Measurements from ENCODE around the gene GAS2.

GAS2 gene

DNA sequence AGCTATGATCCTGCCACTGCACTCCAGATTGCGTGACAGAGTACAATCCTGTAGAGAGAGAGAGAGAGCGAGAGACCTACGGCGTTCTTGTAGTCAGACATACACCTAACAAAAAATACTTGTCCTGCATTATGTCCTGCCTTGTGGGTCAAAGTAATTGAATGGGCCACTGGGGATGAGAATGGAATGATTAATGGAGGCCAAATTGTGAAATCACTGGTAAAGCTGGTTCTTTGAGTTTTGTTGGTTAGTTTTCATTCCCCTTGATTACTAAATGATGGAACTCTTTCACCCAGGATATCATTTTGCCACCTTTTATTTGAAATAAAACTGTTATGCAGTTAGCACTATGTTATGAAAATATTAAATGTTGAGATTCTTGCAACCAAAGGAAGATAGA is 18.7 kb downstream of the GAS2 start:
- peaks cover 0 to 1% (median 0%) of the 10 kb centered on the region in 5 experiments for H3K27me3 ChIP-seq (replicated peaks in 2 of 5; ENCODE audit: control insufficient read depth in 4 of 5, insufficient read depth in 5 of 5, low read length in 4 of 5)
- 100% methylated on average over 1 of the region's 4 CpGs for WGBS (ENCODE audit: insufficient coverage)
- no peaks in the 10 kb centered on the region for H3K4me1 ChIP-seq (ENCODE audit: control extremely low read depth in 1 of 4, control insufficient read depth in 4 of 4, insufficient read depth in 4 of 4, low read length in 3 of 4)
- no peaks in the 10 kb centered on the region for H3K36me3 ChIP-seq (ENCODE audit: control insufficient read depth in 4 of 4, insufficient read depth in 4 of 4, low read length in 3 of 4)
- H3K9me3 ChIP-seq (ENCODE audit: control extremely low read depth in 1 of 5, control insufficient read depth in 4 of 5, insufficient read depth in 2 of 5, low read depth in 1 of 5, low read length in 4 of 5) = no peaks in the 10 kb centered on the region
- ChIA-PET POLR2A (no interaction called here), CTCF (interaction anchor here (1.3 kb wide), 1 partner anchor 10 kb away, joined by 3 read pairs; no protein-coding TSS in a partner anchor)
- no peak overlapping the region for H3K4me3 ChIP-seq (ENCODE audit: control insufficient read depth in 1 of 7, extremely low read depth in 1 of 7, insufficient read depth in 4 of 7, low read depth in 2 of 7, low read length in 6 of 7)
- no peak for DNase-seq
- no peak overlapping the region for H3K27ac ChIP-seq (ENCODE audit: insufficient read depth in 1 of 2, low read depth in 1 of 2, low read length in 2 of 2, poor library complexity in 1 of 2, severe bottlenecking in 2 of 2)

DNA sequence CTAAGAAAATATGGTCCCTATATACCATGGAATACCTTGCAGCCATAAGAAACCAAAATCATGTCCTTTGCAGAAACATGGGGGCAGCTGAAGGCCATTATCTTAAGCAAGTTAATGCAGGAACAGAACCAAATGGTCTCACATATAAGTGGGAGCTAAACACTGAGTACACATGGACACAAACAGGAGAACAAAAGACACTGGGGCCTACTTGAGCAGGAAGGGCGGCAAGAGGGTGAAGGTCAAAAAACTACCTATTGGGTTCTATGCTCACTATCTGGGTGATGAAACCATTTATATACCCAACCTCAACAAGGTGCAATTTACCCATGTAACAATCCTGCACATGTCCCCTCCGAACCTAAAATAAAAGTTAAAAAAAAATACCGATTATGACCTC is 22.5 kb downstream of the GAS2 start:
- WGBS (ENCODE audit: insufficient coverage) = 100% methylated on average over 3 of the region's 3 CpGs
- CTCF ChIA-PET = interaction anchor here (1.0 kb wide), 1 partner anchor 62 kb away, joined by 3 read pairs; no protein-coding TSS in a partner anchor

DNA sequence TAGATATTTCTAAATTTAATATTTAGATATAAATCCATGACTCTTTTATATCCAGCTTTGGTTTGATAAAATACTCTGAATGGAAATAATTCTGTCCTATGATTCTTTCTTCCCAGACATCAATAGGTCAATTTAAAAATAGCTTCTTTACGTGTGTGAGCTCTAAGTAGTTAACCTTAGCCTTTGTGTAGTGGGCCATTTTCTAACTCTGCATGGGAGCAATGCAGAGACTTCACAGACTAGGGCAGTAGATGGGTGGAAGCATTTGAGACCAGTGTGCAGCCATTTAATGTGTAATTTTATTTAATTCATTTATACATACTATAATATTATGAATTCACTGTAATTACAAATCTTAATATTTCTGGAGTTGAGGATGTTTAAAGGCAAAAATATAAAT is 23.8 kb downstream of the GAS2 start:
- DNase-seq = no peak
- Histone ChIP-seq H3K27ac (ENCODE audit: insufficient read depth in 1 of 2, low read depth in 1 of 2, low read length in 2 of 2, poor library complexity in 1 of 2, severe bottlenecking in 2 of 2) (no peak overlapping the region), H3K4me1 (ENCODE audit: control extremely low read depth in 1 of 4, control insufficient read depth in 4 of 4, insufficient read depth in 4 of 4, low read length in 3 of 4) (no peaks in the 10 kb centered on the region), H3K27me3 (replicated peaks in 2 of 5; ENCODE audit: control insufficient read depth in 4 of 5, insufficient read depth in 5 of 5, low read length in 4 of 5) (no peaks in the 10 kb centered on the region), H3K9me3 (ENCODE audit: control extremely low read depth in 1 of 5, control insufficient read depth in 4 of 5, insufficient read depth in 2 of 5, low read depth in 1 of 5, low read length in 4 of 5) (no peaks in the 10 kb centered on the region), H3K4me3 (ENCODE audit: control insufficient read depth in 1 of 7, extremely low read depth in 1 of 7, insufficient read depth in 4 of 7, low read depth in 2 of 7, low read length in 6 of 7) (no peak overlapping the region), H3K36me3 (ENCODE audit: control insufficient read depth in 4 of 4, insufficient read depth in 4 of 4, low read length in 3 of 4) (no peaks in the 10 kb centered on the region)
- WGBS (ENCODE audit: insufficient coverage) = no CpG with 5 or more reads among the region's 1 CpG
- POLR2A ChIA-PET = no interaction called here
- CTCF ChIA-PET = no interaction called here

More for the DNA sequence above, 22.5 kb downstream of the GAS2 start:
- H3K4me3 ChIP-seq (ENCODE audit: control insufficient read depth in 1 of 7, extremely low read depth in 1 of 7, insufficient read depth in 4 of 7, low read depth in 2 of 7, low read length in 6 of 7) = no peak overlapping the region
- no peaks in the 10 kb centered on the region for H3K4me1 ChIP-seq (ENCODE audit: control extremely low read depth in 1 of 4, control insufficient read depth in 4 of 4, insufficient read depth in 4 of 4, low read length in 3 of 4)
- H3K27me3 ChIP-seq (replicated peaks in 2 of 5; ENCODE audit: control insufficient read depth in 4 of 5, insufficient read depth in 5 of 5, low read length in 4 of 5) = no peaks in the 10 kb centered on the region
- DNase-seq = no peak
- H3K9me3 ChIP-seq (ENCODE audit: control extremely low read depth in 1 of 5, control insufficient read depth in 4 of 5, insufficient read depth in 2 of 5, low read depth in 1 of 5, low read length in 4 of 5) = no peaks in the 10 kb centered on the region
- no peaks in the 10 kb centered on the region for H3K36me3 ChIP-seq (ENCODE audit: control insufficient read depth in 4 of 4, insufficient read depth in 4 of 4, low read length in 3 of 4)
- H3K27ac ChIP-seq (ENCODE audit: insufficient read depth in 1 of 2, low read depth in 1 of 2, low read length in 2 of 2, poor library complexity in 1 of 2, severe bottlenecking in 2 of 2) = no peak overlapping the region
- POLR2A ChIA-PET = no interaction called here

DNA sequence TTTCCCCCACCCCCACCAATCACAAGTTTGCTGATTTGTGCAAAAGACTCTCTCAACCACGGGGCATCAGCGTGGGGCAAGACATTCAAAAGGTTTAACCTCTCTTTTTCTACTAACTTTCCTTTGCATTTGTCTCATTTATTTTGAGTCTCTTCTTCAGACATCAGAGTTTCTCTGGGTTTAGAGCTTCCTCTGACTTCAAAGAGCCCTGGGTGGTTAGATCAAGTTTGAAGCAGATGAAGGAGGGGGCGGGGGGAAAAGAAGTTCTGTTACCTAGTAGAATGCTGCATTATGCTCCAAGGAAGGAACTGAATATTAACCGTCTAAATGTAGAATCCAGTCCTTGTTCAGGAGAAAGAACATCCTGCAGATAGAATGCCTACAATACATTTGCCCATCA is 24.5 kb downstream of the GAS2 start:
- no peak for DNase-seq
- WGBS (ENCODE audit: insufficient coverage) = 91% methylated on average over 3 of the region's 4 CpGs
- H3K4me1 ChIP-seq (ENCODE audit: control extremely low read depth in 1 of 4, control insufficient read depth in 4 of 4, insufficient read depth in 4 of 4, low read length in 3 of 4) = no peaks in the 10 kb centered on the region
- H3K27ac ChIP-seq (ENCODE audit: insufficient read depth in 1 of 2, low read depth in 1 of 2, low read length in 2 of 2, poor library complexity in 1 of 2, severe bottlenecking in 2 of 2) = no peak overlapping the region
- H3K4me3 ChIP-seq (ENCODE audit: control insufficient read depth in 1 of 7, extremely low read depth in 1 of 7, insufficient read depth in 4 of 7, low read depth in 2 of 7, low read length in 6 of 7) = no peak overlapping the region
- no peaks in the 10 kb centered on the region for H3K27me3 ChIP-seq (replicated peaks in 2 of 5; ENCODE audit: control insufficient read depth in 4 of 5, insufficient read depth in 5 of 5, low read length in 4 of 5)
- H3K36me3 ChIP-seq (ENCODE audit: control insufficient read depth in 4 of 4, insufficient read depth in 4 of 4, low read length in 3 of 4) = no peaks in the 10 kb centered on the region
- H3K9me3 ChIP-seq (ENCODE audit: control extremely low read depth in 1 of 5, control insufficient read depth in 4 of 5, insufficient read depth in 2 of 5, low read depth in 1 of 5, low read length in 4 of 5) = no peaks in the 10 kb centered on the region
- POLR2A ChIA-PET = no interaction called here
- CTCF ChIA-PET = no interaction called here

DNA sequence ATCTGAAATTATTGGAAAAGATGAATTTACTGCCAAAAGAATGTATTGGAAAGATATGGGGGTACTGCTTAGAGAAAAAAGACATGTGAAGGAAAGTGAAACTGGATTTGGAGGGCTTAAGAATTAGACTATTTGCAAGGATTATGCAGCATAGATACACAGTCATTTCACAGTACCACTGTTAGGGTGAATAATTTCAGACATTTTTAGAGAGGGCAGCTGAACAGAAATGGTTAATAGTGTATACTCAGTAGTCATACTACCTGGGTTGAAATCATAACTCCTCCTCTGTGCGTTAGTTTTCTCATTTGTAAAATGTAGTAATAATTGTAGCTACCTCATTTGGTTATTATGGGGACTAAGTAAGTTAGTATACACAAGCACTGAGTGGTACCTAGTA is 33.0 kb downstream of the GAS2 start:
- ChIA-PET POLR2A (no interaction called here), CTCF (no interaction called here)
- Histone ChIP-seq H3K27ac (ENCODE audit: insufficient read depth in 1 of 2, low read depth in 1 of 2, low read length in 2 of 2, poor library complexity in 1 of 2, severe bottlenecking in 2 of 2) (no peak overlapping the region), H3K4me1 (ENCODE audit: control extremely low read depth in 1 of 4, control insufficient read depth in 4 of 4, insufficient read depth in 4 of 4, low read length in 3 of 4) (no peaks in the 10 kb centered on the region), H3K9me3 (ENCODE audit: control extremely low read depth in 1 of 5, control insufficient read depth in 4 of 5, insufficient read depth in 2 of 5, low read depth in 1 of 5, low read length in 4 of 5) (no peaks in the 10 kb centered on the region), H3K4me3 (ENCODE audit: control insufficient read depth in 1 of 7, extremely low read depth in 1 of 7, insufficient read depth in 4 of 7, low read depth in 2 of 7, low read length in 6 of 7) (no peak overlapping the region), H3K27me3 (replicated peaks in 2 of 5; ENCODE audit: control insufficient read depth in 4 of 5, insufficient read depth in 5 of 5, low read length in 4 of 5) (peaks cover 0 to 2% (median 0%) of the 10 kb centered on the region in 5 experiments), H3K36me3 (ENCODE audit: control insufficient read depth in 4 of 4, insufficient read depth in 4 of 4, low read length in 3 of 4) (no peaks in the 10 kb centered on the region)
- DNase-seq = no peak
- WGBS (ENCODE audit: insufficient coverage) = 100% methylated on average over 1 of the region's 1 CpG

DNA sequence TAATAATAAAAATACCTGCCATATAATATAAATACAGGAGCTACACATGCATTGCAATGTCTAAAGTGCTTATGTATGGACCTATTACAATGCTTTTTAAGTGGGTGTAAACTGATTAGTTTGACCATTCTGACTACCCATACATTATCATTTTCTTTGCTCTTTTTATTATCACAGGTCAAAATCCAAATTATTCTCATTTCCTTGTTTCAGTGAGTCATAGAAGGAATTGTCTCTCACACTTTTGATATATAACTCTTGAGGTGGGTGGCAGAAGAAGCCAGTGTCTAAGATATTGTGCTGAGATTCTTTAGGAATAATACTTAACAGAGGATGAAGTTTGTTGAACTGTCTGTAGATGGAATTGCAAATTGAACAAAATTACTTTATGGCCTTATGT is 35.6 kb downstream of the GAS2 start:
- Histone ChIP-seq H3K27ac (ENCODE audit: insufficient read depth in 1 of 2, low read depth in 1 of 2, low read length in 2 of 2, poor library complexity in 1 of 2, severe bottlenecking in 2 of 2) (no peak overlapping the region), H3K9me3 (ENCODE audit: control extremely low read depth in 1 of 5, control insufficient read depth in 4 of 5, insufficient read depth in 2 of 5, low read depth in 1 of 5, low read length in 4 of 5) (no peaks in the 10 kb centered on the region), H3K4me3 (ENCODE audit: control insufficient read depth in 1 of 7, extremely low read depth in 1 of 7, insufficient read depth in 4 of 7, low read depth in 2 of 7, low read length in 6 of 7) (no peak overlapping the region), H3K27me3 (replicated peaks in 2 of 5; ENCODE audit: control insufficient read depth in 4 of 5, insufficient read depth in 5 of 5, low read length in 4 of 5) (peaks cover 0 to 2% (median 0%) of the 10 kb centered on the region in 5 experiments), H3K36me3 (ENCODE audit: control insufficient read depth in 4 of 4, insufficient read depth in 4 of 4, low read length in 3 of 4) (no peaks in the 10 kb centered on the region), H3K4me1 (ENCODE audit: control extremely low read depth in 1 of 4, control insufficient read depth in 4 of 4, insufficient read depth in 4 of 4, low read length in 3 of 4) (no peaks in the 10 kb centered on the region)
- ChIA-PET CTCF (no interaction called here), POLR2A (no interaction called here)
- DNase-seq = no peak

DNA sequence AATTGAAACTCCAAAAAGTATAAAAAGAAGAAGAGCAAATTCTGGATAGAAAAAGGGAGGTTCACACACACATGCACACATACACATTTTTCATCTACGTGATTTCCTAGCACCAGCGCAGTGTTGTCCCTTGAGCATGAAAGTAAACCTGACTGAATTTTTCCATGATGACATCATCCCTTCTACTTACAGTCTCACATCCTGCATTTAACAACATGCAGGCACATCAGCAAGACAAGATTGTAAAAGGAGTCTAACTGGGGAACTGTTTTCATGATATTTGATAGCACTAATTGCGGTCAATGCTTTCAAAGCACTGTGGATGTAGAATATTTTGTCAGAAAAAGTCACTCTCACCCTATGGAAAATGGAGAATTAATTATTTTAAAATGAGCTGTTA is 36.6 kb downstream of the GAS2 start:
- peaks cover 0 to 2% (median 0%) of the 10 kb centered on the region in 5 experiments for H3K27me3 ChIP-seq (replicated peaks in 2 of 5; ENCODE audit: control insufficient read depth in 4 of 5, insufficient read depth in 5 of 5, low read length in 4 of 5)
- no peak overlapping the region for H3K4me3 ChIP-seq (ENCODE audit: control insufficient read depth in 1 of 7, extremely low read depth in 1 of 7, insufficient read depth in 4 of 7, low read depth in 2 of 7, low read length in 6 of 7)
- CTCF ChIA-PET = no interaction called here
- POLR2A ChIA-PET = no interaction called here
- H3K9me3 ChIP-seq (ENCODE audit: control extremely low read depth in 1 of 5, control insufficient read depth in 4 of 5, insufficient read depth in 2 of 5, low read depth in 1 of 5, low read length in 4 of 5) = no peaks in the 10 kb centered on the region
- no peak for DNase-seq
- WGBS (ENCODE audit: insufficient coverage) = 90% methylated on average over 2 of the region's 3 CpGs
- no peak overlapping the region for H3K27ac ChIP-seq (ENCODE audit: insufficient read depth in 1 of 2, low read depth in 1 of 2, low read length in 2 of 2, poor library complexity in 1 of 2, severe bottlenecking in 2 of 2)
- H3K36me3 ChIP-seq (ENCODE audit: control insufficient read depth in 4 of 4, insufficient read depth in 4 of 4, low read length in 3 of 4) = no peaks in the 10 kb centered on the region
- H3K4me1 ChIP-seq (ENCODE audit: control extremely low read depth in 1 of 4, control insufficient read depth in 4 of 4, insufficient read depth in 4 of 4, low read length in 3 of 4) = no peaks in the 10 kb centered on the region
